B cell (primary cell): Measurements from ENCODE around the gene CASP4. TPM values are rescaled to one million over a fixed set of nuclear protein-coding genes. Genes with fewer than 3 reads are reported as not detected.
"Not testable (repeated sequence)": the region's sequence is repeated elsewhere in the genome, so short reads cannot be mapped to it uniquely, and the experiment has no call there.

Experiments used
- ATAC-seq: fragments of 200-7000 bp; cut with Tn5 transposase; one replicate; pipeline ENCODE4 v1.10.0; 2021; ENCODE audit warnings: low read depth, mild to moderate bottlenecking, moderate number of reproducible peaks, moderate library complexity
- CTCF ChIA-PET: fragments of 350-600 bp; sonication (Branson Sonifier 250); formaldehyde crosslinking; loops from one replicate; lab custom pipeline; 2021; ENCODE audit warnings: antibody characterized with exemption, inconsistent platforms; lab: Charles Lee
- POLR2A ChIA-PET: fragments of 350-600 bp; sonication (Branson Sonifier 250); formaldehyde crosslinking; loops from one replicate; lab custom pipeline; 2021; ENCODE audit warnings: antibody characterized with exemption; lab: Charles Lee
- DNase-seq: peaks from one replicate; pipeline ENCODE4 v3.0.0; 2013
- H2AFZ ChIP-seq: 2 replicates; pipeline ENCODE4 v1.6.1; 2012; ENCODE audit warnings: mild to moderate bottlenecking, low read depth, low read length; ENCODE audit not compliant: insufficient read depth, poor library complexity, severe bottlenecking
- H3K27ac ChIP-seq, 2 donors: 1 replicate in 1 of 2; 2 replicates in 1 of 2; pipeline ENCODE4 v1.5.1; 2012 to 2013; ENCODE audit warnings: low read length in 2 of 2, mild to moderate bottlenecking in 2 of 2, moderate library complexity in 1 of 2
- H3K27me3 ChIP-seq, 4 experiments: fragments of 200-600 bp in 1 of 4; sonication (generic) in 1 of 4; replicated peaks in 1 of 4; 1 replicate in 2 of 4; 2 replicates in 2 of 4; pipeline versions ENCODE4 v1.6.1 to v1.7.0; 2013 to 2016; ENCODE audit warnings: low read length in 3 of 4, mild to moderate bottlenecking in 2 of 4, mixed read lengths in 1 of 4, moderate library complexity in 1 of 4; ENCODE audit not compliant: insufficient read depth in 4 of 4, control insufficient read depth in 3 of 4; ENCODE audit errors: control extremely low read depth in 1 of 4
- H3K36me3 ChIP-seq, 2 experiments: replicated peaks in 1 of 2; 1 replicate in 1 of 2; 2 replicates in 1 of 2; pipeline versions ENCODE4 v1.6.1 to v1.7.1; 2013; ENCODE audit warnings: low read length in 1 of 2; ENCODE audit not compliant: insufficient read depth in 2 of 2, control insufficient read depth in 1 of 2; ENCODE audit errors: control extremely low read depth in 1 of 2, extremely low read depth in 1 of 2
- H3K4me1 ChIP-seq, 2 donors: fragments of 200-600 bp in 1 of 2; sonication (generic) in 1 of 2; 1 replicate in 1 of 2; 2 replicates in 1 of 2; pipeline versions ENCODE4 v1.5.1 to v1.6.1; 2013 to 2017; ENCODE audit warnings: low read length in 2 of 2; ENCODE audit not compliant: control insufficient read depth in 2 of 2, insufficient read depth in 2 of 2
- H3K4me2 ChIP-seq: replicated peaks from 2 replicates; pipeline ENCODE3; 2012; ENCODE audit warnings: mild to moderate bottlenecking, low read depth, low read length; ENCODE audit not compliant: poor library complexity, severe bottlenecking
- H3K4me3 ChIP-seq, 5 experiments: fragments of 200-600 bp in 1 of 5; sonication (generic) in 1 of 5; 1 replicate in 3 of 5; 2 replicates in 2 of 5; pipeline versions ENCODE4 v1.5.1 to v1.7.0; 2011 to 2016; ENCODE audit warnings: low read length in 4 of 5, mild to moderate bottlenecking in 4 of 5, low read depth in 2 of 5, control low read depth in 1 of 5, moderate library complexity in 1 of 5; ENCODE audit not compliant: insufficient read depth in 1 of 5; ENCODE audit errors: control extremely low read depth in 1 of 5, extremely low read depth in 1 of 5
- H3K79me2 ChIP-seq: fragments of 200-600 bp; sonication (generic); one replicate; pipeline ENCODE4 v1.6.0; 2016; ENCODE audit warnings: low read length; ENCODE audit not compliant: control insufficient read depth, insufficient read depth
- H3K9ac ChIP-seq: fragments of 200-600 bp; sonication (generic); 2 replicates; pipeline ENCODE4 v1.6.1; 2017; ENCODE audit warnings: mild to moderate bottlenecking, low read length, moderate library complexity
- H3K9me3 ChIP-seq, 3 donors: one replicate each; pipeline versions ENCODE4 v1.6.1 to v1.7.1; 2013; ENCODE audit warnings: low read length in 2 of 3; ENCODE audit not compliant: control insufficient read depth in 2 of 3, insufficient read depth in 1 of 3; ENCODE audit errors: control extremely low read depth in 1 of 3
- H4K20me1 ChIP-seq: 2 replicates; pipeline ENCODE4 v1.6.0; 2012; ENCODE audit warnings: mild to moderate bottlenecking, low read length; ENCODE audit not compliant: insufficient read depth, control insufficient read depth, poor library complexity, severe bottlenecking
- H3K27ac Mint-ChIP-seq: one replicate; pipeline ENCODE4 v1.8.0; 2021; ENCODE audit warnings: mixed read lengths
- H3K27me3 Mint-ChIP-seq: one replicate; pipeline ENCODE4 v1.8.0; 2021; ENCODE audit warnings: mixed read lengths
- H3K4me1 Mint-ChIP-seq: one replicate; pipeline ENCODE4 v1.8.0; 2021; ENCODE audit warnings: mixed read lengths
- H3K4me3 Mint-ChIP-seq: one replicate; pipeline ENCODE4 v1.8.0; 2021; ENCODE audit warnings: mixed read lengths
- H3K9me3 Mint-ChIP-seq: one replicate; pipeline ENCODE4 v1.8.0; 2022; ENCODE audit warnings: mixed read lengths; ENCODE audit not compliant: insufficient read depth
- EZH2 ChIP-seq: IDR thresholded peaks from 2 replicates; pipeline ENCODE4 v1.6.1; 2012; ENCODE audit warnings: borderline replicate concordance, low read depth, mild to moderate bottlenecking, moderate library complexity, low read length; ENCODE audit not compliant: insufficient read depth, poor library complexity, severe bottlenecking
- WGBS: methylation state at CpG from one replicate; pipeline ENCODE4 v1.1.5; 2013; ENCODE audit warnings: missing lambda C conversion rate; ENCODE audit not compliant: insufficient coverage; 5-methylcytosine and 5-hydroxymethylcytosine counted together
- intact Hi-C: fragments of 100-400 bp; cut with micrococcal nuclease; formaldehyde crosslinking; loops from one replicate; pipeline ENCODE4 v1.10.0; 2022
- polyA plus RNA-seq: library from polyadenylated mRNA; depleted of rRNA; stranded (reverse); fragments of >200 nt; gene quantifications from 2 replicates; pipeline ENCODE4 v1.2.3, GENCODE V29; 2012
- total RNA-seq, 2 donors: library from RNA; stranded (reverse); fragments of 120-200 nt in 1 of 2; gene quantifications; 1 replicate in 1 of 2; 2 replicates in 1 of 2; pipeline versions ENCODE4 v1.2.3 to v1.2.4, GENCODE V29; 2013 to 2022
- TF ChIP-seq, protein P1 (sequence below): fragments of 200-600 bp; IDR thresholded peaks from one replicate; pipeline ENCODE4 v1.8.0; 2022; ENCODE audit warnings: antibody characterized with exemption, mild to moderate bottlenecking

Gene CASP4
- total and polyA plus RNA-seq, 2 donors (not counting 1 experiment from before 2014, with no cell fraction given), result 72.4 to 157 TPM

DNA sequence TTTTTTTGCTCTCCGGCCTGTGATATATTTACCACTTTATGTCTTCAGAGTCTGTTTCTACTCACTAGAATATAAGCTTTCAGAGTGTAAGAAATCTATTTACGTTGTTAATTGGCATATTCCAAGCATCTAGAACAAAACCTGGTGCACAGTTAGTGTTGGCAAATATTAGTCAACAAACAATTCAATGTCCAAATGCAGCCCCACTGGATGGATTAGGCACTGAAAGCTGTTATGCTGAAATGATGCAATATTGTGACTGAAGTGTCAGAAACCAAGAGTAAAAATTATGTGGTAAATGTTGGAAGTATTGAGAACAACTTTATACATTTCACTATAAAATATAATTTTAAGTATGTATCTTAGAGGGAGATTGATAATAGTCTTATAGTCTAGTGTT lies 24.8 kb downstream of the CASP4 start:
- ChIA-PET CTCF (interaction anchor here (0.9 to 1.0 kb wide), 2 partner anchors 9 to 58 kb away, joined by 3 read pairs; no protein-coding TSS in a partner anchor), POLR2A (no interaction called here)
- H3K9me3 Mint-ChIP-seq, result no peaks in the 10 kb centered on the region
- Histone ChIP-seq H3K9me3 (peaks cover 0 to 1% (median 0%) of the 10 kb centered on the region in 3 donors), H3K27ac (no peak overlapping the region), H4K20me1 (no peaks in the 10 kb centered on the region), H3K79me2 (no peaks in the 10 kb centered on the region), H3K4me2 (no peak overlapping the region), H3K9ac (no peak overlapping the region), H3K4me1 (peaks cover 4 to 5% of the 10 kb centered on the region in 2 donors), H3K27me3 (no peaks in the 10 kb centered on the region), H3K4me3 (no peak overlapping the region), H3K36me3 (peaks cover 2 to 50% of the 10 kb centered on the region in 2 experiments), H2AFZ (no peak overlapping the region)
- no peak overlapping the region for H3K4me3 Mint-ChIP-seq
- no peak overlapping the region for H3K27ac Mint-ChIP-seq
- no peak for TF ChIP-seq EZH2
- TF ChIP-seq, protein P1, sequence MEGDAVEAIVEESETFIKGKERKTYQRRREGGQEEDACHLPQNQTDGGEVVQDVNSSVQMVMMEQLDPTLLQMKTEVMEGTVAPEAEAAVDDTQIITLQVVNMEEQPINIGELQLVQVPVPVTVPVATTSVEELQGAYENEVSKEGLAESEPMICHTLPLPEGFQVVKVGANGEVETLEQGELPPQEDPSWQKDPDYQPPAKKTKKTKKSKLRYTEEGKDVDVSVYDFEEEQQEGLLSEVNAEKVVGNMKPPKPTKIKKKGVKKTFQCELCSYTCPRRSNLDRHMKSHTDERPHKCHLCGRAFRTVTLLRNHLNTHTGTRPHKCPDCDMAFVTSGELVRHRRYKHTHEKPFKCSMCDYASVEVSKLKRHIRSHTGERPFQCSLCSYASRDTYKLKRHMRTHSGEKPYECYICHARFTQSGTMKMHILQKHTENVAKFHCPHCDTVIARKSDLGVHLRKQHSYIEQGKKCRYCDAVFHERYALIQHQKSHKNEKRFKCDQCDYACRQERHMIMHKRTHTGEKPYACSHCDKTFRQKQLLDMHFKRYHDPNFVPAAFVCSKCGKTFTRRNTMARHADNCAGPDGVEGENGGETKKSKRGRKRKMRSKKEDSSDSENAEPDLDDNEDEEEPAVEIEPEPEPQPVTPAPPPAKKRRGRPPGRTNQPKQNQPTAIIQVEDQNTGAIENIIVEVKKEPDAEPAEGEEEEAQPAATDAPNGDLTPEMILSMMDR, result no peak
- DNase-seq (no peak), ATAC-seq (no peak)
- intact Hi-C loops, result no loop called here
- H3K4me1 Mint-ChIP-seq, result peaks cover 14% of the 10 kb centered on the region
- WGBS, result no CpG with 5 or more reads among the region's 2 CpGs
- no peaks in the 10 kb centered on the region for H3K27me3 Mint-ChIP-seq

DNA sequence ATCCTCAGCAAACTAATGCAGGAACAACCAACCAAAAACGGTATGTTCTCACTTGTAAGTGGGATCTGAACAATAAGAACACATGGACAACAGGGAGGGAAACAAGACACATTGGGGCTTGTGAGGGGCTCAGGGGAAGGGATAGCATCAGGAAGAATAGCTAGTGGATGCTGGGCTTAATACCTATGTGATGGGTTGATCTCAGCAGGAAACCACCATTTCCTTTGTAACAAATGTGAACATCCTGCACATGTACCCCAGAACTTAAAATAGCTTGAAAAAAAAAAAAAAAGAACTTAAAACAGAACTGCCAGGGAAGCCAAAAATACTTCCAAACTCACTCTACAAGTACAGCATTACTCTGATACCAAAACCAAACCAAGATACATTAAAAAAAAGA lies 33.8 kb downstream of the CASP4 start:
- ATAC-seq, result no peak
- Histone ChIP-seq H3K4me2 (peak overlapping the region; percentile 66), H3K9me3 (peaks cover 4 to 6% (median 6%) of the 10 kb centered on the region in 3 donors), H3K4me3 (peak overlapping the region in 3 of 5 experiments; percentile 13 to 55 (median 32)), H4K20me1 (no peaks in the 10 kb centered on the region), H3K27ac (peak overlapping the region; percentile 21 to 48), H3K9ac (peak overlapping the region; percentile 36), H2AFZ (peak overlapping the region; percentile 44), H3K79me2 (no peaks in the 10 kb centered on the region), H3K36me3 (no peaks in the 10 kb centered on the region), H3K4me1 (peaks cover 22 to 40% of the 10 kb centered on the region in 2 donors), H3K27me3 (no peaks in the 10 kb centered on the region)
- intact Hi-C loops, result no loop called here
- POLR2A ChIA-PET, result no interaction called here
- TF ChIP-seq, protein P1, result no peak
- no peak for TF ChIP-seq EZH2
- peak overlapping the region; percentile 78 for H3K4me3 Mint-ChIP-seq
- CTCF ChIA-PET, result interaction anchor here (1.1 to 2.2 kb wide), 2 partner anchors 9 to 12 kb away, joined by 3 to 9 read pairs; no protein-coding TSS in a partner anchor
- peaks cover 26% of the 10 kb centered on the region for H3K9me3 Mint-ChIP-seq
- no peaks in the 10 kb centered on the region for H3K27me3 Mint-ChIP-seq
- WGBS, result no CpG with 5 or more reads among the region's 1 CpG
- H3K27ac Mint-ChIP-seq, result peak overlapping the region; percentile 62
- H3K4me1 Mint-ChIP-seq, result peaks cover 71% of the 10 kb centered on the region
- peak; percentile 48 for DNase-seq

GRCh38 chr11:104934073-104934472 lies 34.3 kb downstream of the CASP4 start:
- intact Hi-C loops, H2AFZ ChIP-seq, H3K27me3 ChIP-seq, H3K27me3 Mint-ChIP-seq, H3K36me3 ChIP-seq, H3K9ac ChIP-seq, H3K9me3 ChIP-seq, DNase-seq, ATAC-seq, H4K20me1 ChIP-seq, POLR2A ChIA-PET, H3K79me2 ChIP-seq: not testable (repeated sequence)
- peak overlapping the region in 1 of 5 experiments; percentile 55 for H3K4me3 ChIP-seq
- H3K9me3 Mint-ChIP-seq, result peaks cover 29% of the 10 kb centered on the region
- CTCF ChIA-PET, result interaction anchor here (1.1 to 2.2 kb wide), 2 partner anchors 10 to 13 kb away, joined by 3 to 9 read pairs; no protein-coding TSS in a partner anchor
- no CpG with 5 or more reads among the region's 3 CpGs for WGBS
- peak overlapping the region; percentile 66 for H3K4me2 ChIP-seq
- peaks cover 22 to 40% of the 10 kb centered on the region in 2 donors for H3K4me1 ChIP-seq
- peak overlapping the region; percentile 21 to 48 for H3K27ac ChIP-seq
- peaks cover 71% of the 10 kb centered on the region for H3K4me1 Mint-ChIP-seq
- H3K4me3 Mint-ChIP-seq, result peak overlapping the region; percentile 78
- H3K27ac Mint-ChIP-seq, result peak overlapping the region; percentile 62
